ENCODE measurements around the gene GDPGP1. TPM values are rescaled to one million over a fixed set of nuclear protein-coding genes. Genes with fewer than 3 reads are reported as not detected.

Gene GDPGP1
- total and polyA plus RNA-seq, 7 experiments from 2014 or later = 0.61 to 16.3 (median 11.6) TPM

GRCh38 chr15:90232196-90232595, 1.8 kb upstream of the GDPGP1 start:
- no peak for ATAC-seq
- H3K9me3 Mint-ChIP-seq = no peaks in the 10 kb centered on the region
- POLR2A ChIA-PET = interaction anchor here (0.6 to 7.8 kb wide), 10 partner anchors 11 to 701 kb away, joined by 3 to 95 read pairs (median 14); partner anchors contain the start of genes HDDC3, IDH2, NGRN and SEMA4B
- no peaks in the 10 kb centered on the region for H3K27me3 Mint-ChIP-seq
- no peaks in the 10 kb centered on the region for H3K9me3 ChIP-seq (ENCODE audit: control insufficient read depth in 2 of 3, low read length in 3 of 3)
- peaks cover 40 to 62% (median 52%) of the 10 kb centered on the region in 7 donors for H3K4me1 Mint-ChIP-seq
- CTCF ChIA-PET = interaction anchor here (0.6 to 0.7 kb wide), 2 partner anchors 17 to 214 kb away, joined by 3 read pairs; no protein-coding TSS in a partner anchor
- peak overlapping the region; percentile 96 to 100 (median 98) for H3K27ac Mint-ChIP-seq
- no peaks in the 10 kb centered on the region for H3K27me3 ChIP-seq (ENCODE audit: control insufficient read depth in 2 of 2, insufficient read depth in 2 of 2, low read length in 2 of 2)
- peak overlapping the region; percentile 99 for H3K27ac ChIP-seq (ENCODE audit: low read depth, low read length)
- peak in 1 of 9 donors; percentile 16 for DNase-seq
- H3K4me3 Mint-ChIP-seq = peak overlapping the region; percentile 87 to 95 (median 92)
- peaks cover 7 to 44% (median 23%) of the 10 kb centered on the region in 3 experiments for H3K36me3 ChIP-seq (ENCODE audit: control insufficient read depth in 2 of 3, insufficient read depth in 3 of 3, low read length in 3 of 3)
- peaks cover 39 to 43% of the 10 kb centered on the region in 2 donors for H3K4me1 ChIP-seq (ENCODE audit: control insufficient read depth in 2 of 2, insufficient read depth in 2 of 2, low read length in 2 of 2)
- peaks cover 0 to 26% (median 12%) of the 10 kb centered on the region in 5 donors for H3K36me3 Mint-ChIP-seq
- intact Hi-C loops (cut with micrococcal nuclease) = loop anchor here (5.0 kb wide), 5 partner anchors 90 to 900 kb away; partner anchors contain the start of genes AP3S2 (in 2 of the 2) and POLG (in 1 of the 2)
- H3K4me3 ChIP-seq (ENCODE audit: low read length) = peak overlapping the region; percentile 92

- ChIA-PET CTCF (interaction anchor here (0.6 to 1.3 kb wide), 5 partner anchors 12 to 214 kb away, joined by 3 to 6 read pairs (median 3); no protein-coding TSS in a partner anchor), POLR2A (interaction anchor here (0.6 to 7.8 kb wide), 12 partner anchors 11 to 790 kb away, joined by 3 to 95 read pairs (median 12); partner anchors contain the start of genes IDH2, NGRN, SEMA4B and TTLL13)
- peaks cover 39 to 43% of the 10 kb centered on the region in 2 donors for H3K4me1 ChIP-seq (ENCODE audit: control insufficient read depth in 2 of 2, insufficient read depth in 2 of 2, low read length in 2 of 2)
- no peak for ATAC-seq
- H3K4me1 Mint-ChIP-seq = peaks cover 40 to 62% (median 52%) of the 10 kb centered on the region in 7 donors
- H3K27me3 Mint-ChIP-seq = no peaks in the 10 kb centered on the region
- peak overlapping the region; percentile 96 to 100 (median 98) for H3K27ac Mint-ChIP-seq
- H3K27me3 ChIP-seq (ENCODE audit: control insufficient read depth in 2 of 2, insufficient read depth in 2 of 2, low read length in 2 of 2) = no peaks in the 10 kb centered on the region
- peaks cover 5 to 44% (median 23%) of the 10 kb centered on the region in 3 experiments for H3K36me3 ChIP-seq (ENCODE audit: control insufficient read depth in 2 of 3, insufficient read depth in 3 of 3, low read length in 3 of 3)
- intact Hi-C loops (cut with micrococcal nuclease) = loop anchor here (1.0 to 5.0 kb wide), 7 partner anchors 32 to 901 kb away; partner anchors contain the start of genes AP3S2 (in 2 of the 2), HDDC3 (in 1 of the 2), POLG (in 1 of the 2) and SEMA4B (in 1 of the 2)
- no peaks in the 10 kb centered on the region for H3K9me3 ChIP-seq (ENCODE audit: control insufficient read depth in 2 of 3, low read length in 3 of 3)
- peak in 3 of 9 donors; percentile 26 to 34 (median 34) for DNase-seq
- peak overlapping the region; percentile 87 to 95 (median 92) for H3K4me3 Mint-ChIP-seq
- H3K9me3 Mint-ChIP-seq = no peaks in the 10 kb centered on the region
- H3K4me3 ChIP-seq (ENCODE audit: low read length) = peak overlapping the region; percentile 92
- peaks cover 0 to 26% (median 15%) of the 10 kb centered on the region in 5 donors for H3K36me3 Mint-ChIP-seq
- H3K27ac ChIP-seq (ENCODE audit: low read depth, low read length) = peak overlapping the region; percentile 99
Observed at GRCh38 chr15:90232941-90233386, 1.0 kb upstream of the GDPGP1 start.

GRCh38 chr15:90233387-90234095, 468 bp upstream of the GDPGP1 start, which contains the start of gene CIB1:
TSS of gene CIB1 (minus strand) at chr15:90233941. CDS start at chr15:90233885, 56 bp downstream.
- H3K36me3 Mint-ChIP-seq = peaks cover 0 to 31% (median 16%) of the 10 kb centered on the region in 5 donors
- peak within 1 kb of the TSS; percentile 87 to 95 (median 92) for H3K4me3 Mint-ChIP-seq
- H3K9me3 ChIP-seq (ENCODE audit: control insufficient read depth in 2 of 3, low read length in 3 of 3) = no peaks in the 10 kb centered on the region
- ATAC-seq (peak; percentile 89), DNase-seq (peak in 7 of 9 donors; percentile 91 to 97 (median 95))
- CTCF ChIA-PET = interaction anchor here (0.7 to 1.3 kb wide), 4 partner anchors 12 to 168 kb away, joined by 3 to 6 read pairs (median 4); no protein-coding TSS in a partner anchor
- H3K27ac ChIP-seq (ENCODE audit: low read depth, low read length) = peak within 1 kb of the TSS; percentile 99
- no peaks in the 10 kb centered on the region for H3K27me3 ChIP-seq (ENCODE audit: control insufficient read depth in 2 of 2, insufficient read depth in 2 of 2, low read length in 2 of 2)
- peaks cover 39 to 43% of the 10 kb centered on the region in 2 donors for H3K4me1 ChIP-seq (ENCODE audit: control insufficient read depth in 2 of 2, insufficient read depth in 2 of 2, low read length in 2 of 2)
- peaks cover 40 to 67% (median 57%) of the 10 kb centered on the region in 7 donors for H3K4me1 Mint-ChIP-seq
- H3K27ac Mint-ChIP-seq = peak within 1 kb of the TSS; percentile 96 to 100 (median 98)
- no peaks in the 10 kb centered on the region for H3K9me3 Mint-ChIP-seq
- POLR2A ChIA-PET = interaction anchor here (0.6 to 7.8 kb wide), 18 partner anchors 8 to 789 kb away, joined by 3 to 95 read pairs (median 3); partner anchors contain the start of genes IDH2, NGRN, SEMA4B and TTLL13
- H3K27me3 Mint-ChIP-seq = no peaks in the 10 kb centered on the region
- peak within 1 kb of the TSS; percentile 92 for H3K4me3 ChIP-seq (ENCODE audit: low read length)
- intact Hi-C loops (cut with micrococcal nuclease) = loop anchor here (1.0 to 5.0 kb wide), 14 partner anchors 16 to 901 kb away; partner anchors contain the start of genes AP3S2 (in 2 of the 2), IDH2 (in 2 of the 2), IQGAP1 (in 2 of the 2) and NGRN (in 2 of the 2)
- peaks cover 0 to 44% (median 26%) of the 10 kb centered on the region in 3 experiments for H3K36me3 ChIP-seq (ENCODE audit: control insufficient read depth in 2 of 3, insufficient read depth in 3 of 3, low read length in 3 of 3)

GRCh38 chr15:90239371-90239770, 5.4 kb downstream of the GDPGP1 start:
- CTCF ChIA-PET = no interaction called here
- no peak overlapping the region for H3K4me3 ChIP-seq (ENCODE audit: low read length)
- Mint-ChIP-seq H3K36me3 (peaks cover 3 to 21% (median 5%) of the 10 kb centered on the region in 5 donors), H3K4me3 (no peak overlapping the region), H3K4me1 (peaks cover 8 to 34% (median 19%) of the 10 kb centered on the region in 7 donors), H3K27ac (peak overlapping the region in 2 of 9 donors; percentile 11 to 65), H3K27me3 (no peaks in the 10 kb centered on the region), H3K9me3 (no peaks in the 10 kb centered on the region)
- no peaks in the 10 kb centered on the region for H3K9me3 ChIP-seq (ENCODE audit: control insufficient read depth in 2 of 3, low read length in 3 of 3)
- ATAC-seq = peak; percentile 20
- peaks cover 0 to 40% (median 8%) of the 10 kb centered on the region in 3 experiments for H3K36me3 ChIP-seq (ENCODE audit: control insufficient read depth in 2 of 3, insufficient read depth in 3 of 3, low read length in 3 of 3)
- no peaks in the 10 kb centered on the region for H3K27me3 ChIP-seq (ENCODE audit: control insufficient read depth in 2 of 2, insufficient read depth in 2 of 2, low read length in 2 of 2)
- POLR2A ChIA-PET = no interaction called here
- peaks cover 7 to 8% of the 10 kb centered on the region in 2 donors for H3K4me1 ChIP-seq (ENCODE audit: control insufficient read depth in 2 of 2, insufficient read depth in 2 of 2, low read length in 2 of 2)
- DNase-seq = no peak
- H3K27ac ChIP-seq (ENCODE audit: low read depth, low read length) = no peak overlapping the region
- intact Hi-C loops (cut with micrococcal nuclease) = no loop called here

- POLR2A ChIA-PET = no interaction called here
- no peaks in the 10 kb centered on the region for H3K9me3 ChIP-seq (ENCODE audit: control insufficient read depth in 2 of 3, low read length in 3 of 3)
- Mint-ChIP-seq H3K9me3 (no peaks in the 10 kb centered on the region), H3K4me1 (peaks cover 0 to 22% (median 10%) of the 10 kb centered on the region in 7 donors), H3K27me3 (no peaks in the 10 kb centered on the region), H3K36me3 (peaks cover 3 to 21% (median 5%) of the 10 kb centered on the region in 5 donors), H3K4me3 (no peak overlapping the region), H3K27ac (no peak overlapping the region)
- no peak for DNase-seq
- no peak for ATAC-seq
- H3K4me1 ChIP-seq (ENCODE audit: control insufficient read depth in 2 of 2, insufficient read depth in 2 of 2, low read length in 2 of 2) = no peaks in the 10 kb centered on the region
- peaks cover 0 to 40% (median 8%) of the 10 kb centered on the region in 3 experiments for H3K36me3 ChIP-seq (ENCODE audit: control insufficient read depth in 2 of 3, insufficient read depth in 3 of 3, low read length in 3 of 3)
- H3K27me3 ChIP-seq (ENCODE audit: control insufficient read depth in 2 of 2, insufficient read depth in 2 of 2, low read length in 2 of 2) = no peaks in the 10 kb centered on the region
- no peak overlapping the region for H3K27ac ChIP-seq (ENCODE audit: low read depth, low read length)
- intact Hi-C loops (cut with micrococcal nuclease) = no loop called here
- no peak overlapping the region for H3K4me3 ChIP-seq (ENCODE audit: low read length)
- CTCF ChIA-PET = interaction anchor here (0.6 kb wide), 1 partner anchor 60 kb away, joined by 4 read pairs; no protein-coding TSS in a partner anchor
Observed at GRCh38 chr15:90240856-90241255, 6.8 kb downstream of the GDPGP1 start.
